ENCODE results near the gene CLIC3.

CLIC3 gene

DNA sequence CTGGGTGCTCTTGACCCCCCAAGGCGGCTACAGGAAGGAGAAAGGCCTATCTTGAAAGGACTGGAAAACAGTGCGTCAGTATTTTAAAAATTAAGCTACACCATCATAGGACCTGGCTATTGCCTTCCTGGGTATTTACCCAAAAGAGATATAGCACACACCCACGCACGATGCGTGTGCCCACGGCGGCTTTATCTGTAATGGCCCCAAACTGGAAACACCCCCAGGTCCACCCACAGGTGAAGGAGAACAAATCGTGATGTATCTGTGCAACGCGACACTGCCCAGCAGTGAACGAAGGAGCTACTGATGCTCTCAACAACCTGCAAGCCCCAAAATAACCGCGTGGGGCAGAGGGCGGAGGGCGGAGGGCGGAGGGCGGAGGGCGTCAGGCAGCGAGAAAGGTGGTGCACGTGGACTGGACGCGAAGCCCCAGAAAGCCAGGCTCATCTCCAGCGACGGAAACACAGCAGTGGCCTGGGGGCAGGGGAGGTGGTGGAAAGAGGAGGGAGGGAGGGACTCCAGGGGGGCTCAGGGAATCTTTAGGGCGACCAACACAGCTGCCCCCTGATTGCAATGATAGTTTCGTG lies 31.4 kb downstream of the CLIC3 start:
- no peak for ATAC-seq

DNA sequence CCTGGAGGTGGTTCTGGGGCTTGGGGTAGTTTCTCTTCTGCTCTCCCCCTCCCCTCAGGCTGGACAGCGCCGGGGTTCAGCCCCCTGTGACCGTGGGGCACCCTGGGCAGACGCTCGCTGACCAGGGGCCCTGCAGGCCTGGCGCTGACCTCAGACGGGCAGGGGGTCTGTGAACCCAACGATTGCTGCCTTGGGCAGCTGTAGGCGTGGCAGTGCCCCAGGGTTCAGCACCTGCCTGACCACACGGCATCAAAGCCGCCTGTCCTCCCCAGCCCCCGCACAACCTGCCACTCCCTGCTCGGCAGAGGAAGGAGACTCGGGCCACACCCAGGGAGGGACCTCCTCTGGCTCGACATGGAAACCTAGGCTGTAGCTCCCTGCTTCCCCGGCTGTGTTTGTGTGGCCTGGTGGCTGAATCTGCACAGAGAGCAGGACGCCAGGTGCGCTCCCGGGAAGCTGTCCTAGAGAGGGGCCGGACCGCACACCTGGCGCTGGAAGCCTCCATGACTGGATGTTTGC lies 32.1 kb downstream of the CLIC3 start:
- no peak for TF ChIP-seq ARNTL (CRISPR knock-in tag; IDR thresholded peaks at IDR 0.05; ENCODE audit: borderline replicate concordance, low read depth)
- TF ChIP-seq, protein P1, sequence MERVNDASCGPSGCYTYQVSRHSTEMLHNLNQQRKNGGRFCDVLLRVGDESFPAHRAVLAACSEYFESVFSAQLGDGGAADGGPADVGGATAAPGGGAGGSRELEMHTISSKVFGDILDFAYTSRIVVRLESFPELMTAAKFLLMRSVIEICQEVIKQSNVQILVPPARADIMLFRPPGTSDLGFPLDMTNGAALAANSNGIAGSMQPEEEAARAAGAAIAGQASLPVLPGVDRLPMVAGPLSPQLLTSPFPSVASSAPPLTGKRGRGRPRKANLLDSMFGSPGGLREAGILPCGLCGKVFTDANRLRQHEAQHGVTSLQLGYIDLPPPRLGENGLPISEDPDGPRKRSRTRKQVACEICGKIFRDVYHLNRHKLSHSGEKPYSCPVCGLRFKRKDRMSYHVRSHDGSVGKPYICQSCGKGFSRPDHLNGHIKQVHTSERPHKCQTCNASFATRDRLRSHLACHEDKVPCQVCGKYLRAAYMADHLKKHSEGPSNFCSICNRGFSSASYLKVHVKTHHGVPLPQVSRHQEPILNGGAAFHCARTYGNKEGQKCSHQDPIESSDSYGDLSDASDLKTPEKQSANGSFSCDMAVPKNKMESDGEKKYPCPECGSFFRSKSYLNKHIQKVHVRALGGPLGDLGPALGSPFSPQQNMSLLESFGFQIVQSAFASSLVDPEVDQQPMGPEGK (CRISPR knock-in tag; IDR thresholded peaks at IDR 0.05; ENCODE audit: borderline replicate concordance) = no peak
- TF ChIP-seq, protein P2, sequence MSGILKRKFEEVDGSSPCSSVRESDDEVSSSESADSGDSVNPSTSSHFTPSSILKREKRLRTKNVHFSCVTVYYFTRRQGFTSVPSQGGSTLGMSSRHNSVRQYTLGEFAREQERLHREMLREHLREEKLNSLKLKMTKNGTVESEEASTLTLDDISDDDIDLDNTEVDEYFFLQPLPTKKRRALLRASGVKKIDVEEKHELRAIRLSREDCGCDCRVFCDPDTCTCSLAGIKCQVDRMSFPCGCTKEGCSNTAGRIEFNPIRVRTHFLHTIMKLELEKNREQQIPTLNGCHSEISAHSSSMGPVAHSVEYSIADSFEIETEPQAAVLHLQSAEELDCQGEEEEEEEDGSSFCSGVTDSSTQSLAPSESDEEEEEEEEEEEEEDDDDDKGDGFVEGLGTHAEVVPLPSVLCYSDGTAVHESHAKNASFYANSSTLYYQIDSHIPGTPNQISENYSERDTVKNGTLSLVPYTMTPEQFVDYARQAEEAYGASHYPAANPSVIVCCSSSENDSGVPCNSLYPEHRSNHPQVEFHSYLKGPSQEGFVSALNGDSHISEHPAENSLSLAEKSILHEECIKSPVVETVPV (CRISPR knock-in tag; IDR thresholded peaks at IDR 0.05) = no peak
- TF ChIP-seq SNAI2 (CRISPR knock-in tag; IDR thresholded peaks at IDR 0.05) = no peak
- TF ChIP-seq, protein P3, sequence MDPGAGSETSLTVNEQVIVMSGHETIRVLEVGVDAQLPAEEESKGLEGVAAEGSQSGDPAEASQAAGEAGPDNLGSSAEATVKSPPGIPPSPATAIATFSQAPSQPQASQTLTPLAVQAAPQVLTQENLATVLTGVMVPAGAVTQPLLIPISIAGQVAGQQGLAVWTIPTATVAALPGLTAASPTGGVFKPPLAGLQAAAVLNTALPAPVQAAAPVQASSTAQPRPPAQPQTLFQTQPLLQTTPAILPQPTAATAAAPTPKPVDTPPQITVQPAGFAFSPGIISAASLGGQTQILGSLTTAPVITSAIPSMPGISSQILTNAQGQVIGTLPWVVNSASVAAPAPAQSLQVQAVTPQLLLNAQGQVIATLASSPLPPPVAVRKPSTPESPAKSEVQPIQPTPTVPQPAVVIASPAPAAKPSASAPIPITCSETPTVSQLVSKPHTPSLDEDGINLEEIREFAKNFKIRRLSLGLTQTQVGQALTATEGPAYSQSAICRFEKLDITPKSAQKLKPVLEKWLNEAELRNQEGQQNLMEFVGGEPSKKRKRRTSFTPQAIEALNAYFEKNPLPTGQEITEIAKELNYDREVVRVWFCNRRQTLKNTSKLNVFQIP (CRISPR knock-in tag; IDR thresholded peaks at IDR 0.05; ENCODE audit: borderline replicate concordance, low read depth) = no peak
- TF ChIP-seq TOX (CRISPR knock-in tag; IDR thresholded peaks at IDR 0.05; ENCODE audit: borderline replicate concordance) = no peak
- TF ChIP-seq OSR1 (CRISPR knock-in tag; IDR thresholded peaks at IDR 0.05) = no peak
- no peak for TF ChIP-seq ZFP3 (CRISPR knock-in tag; IDR thresholded peaks at IDR 0.05)
- TF ChIP-seq PPARA (CRISPR knock-in tag; IDR thresholded peaks at IDR 0.05; ENCODE audit: borderline replicate concordance) = no peak
- no peak for TF ChIP-seq ISL1 (CRISPR knock-in tag; IDR thresholded peaks at IDR 0.05)
- TF ChIP-seq ESRRG (CRISPR knock-in tag; IDR thresholded peaks at IDR 0.05) = no peak
- TF ChIP-seq, protein P4, sequence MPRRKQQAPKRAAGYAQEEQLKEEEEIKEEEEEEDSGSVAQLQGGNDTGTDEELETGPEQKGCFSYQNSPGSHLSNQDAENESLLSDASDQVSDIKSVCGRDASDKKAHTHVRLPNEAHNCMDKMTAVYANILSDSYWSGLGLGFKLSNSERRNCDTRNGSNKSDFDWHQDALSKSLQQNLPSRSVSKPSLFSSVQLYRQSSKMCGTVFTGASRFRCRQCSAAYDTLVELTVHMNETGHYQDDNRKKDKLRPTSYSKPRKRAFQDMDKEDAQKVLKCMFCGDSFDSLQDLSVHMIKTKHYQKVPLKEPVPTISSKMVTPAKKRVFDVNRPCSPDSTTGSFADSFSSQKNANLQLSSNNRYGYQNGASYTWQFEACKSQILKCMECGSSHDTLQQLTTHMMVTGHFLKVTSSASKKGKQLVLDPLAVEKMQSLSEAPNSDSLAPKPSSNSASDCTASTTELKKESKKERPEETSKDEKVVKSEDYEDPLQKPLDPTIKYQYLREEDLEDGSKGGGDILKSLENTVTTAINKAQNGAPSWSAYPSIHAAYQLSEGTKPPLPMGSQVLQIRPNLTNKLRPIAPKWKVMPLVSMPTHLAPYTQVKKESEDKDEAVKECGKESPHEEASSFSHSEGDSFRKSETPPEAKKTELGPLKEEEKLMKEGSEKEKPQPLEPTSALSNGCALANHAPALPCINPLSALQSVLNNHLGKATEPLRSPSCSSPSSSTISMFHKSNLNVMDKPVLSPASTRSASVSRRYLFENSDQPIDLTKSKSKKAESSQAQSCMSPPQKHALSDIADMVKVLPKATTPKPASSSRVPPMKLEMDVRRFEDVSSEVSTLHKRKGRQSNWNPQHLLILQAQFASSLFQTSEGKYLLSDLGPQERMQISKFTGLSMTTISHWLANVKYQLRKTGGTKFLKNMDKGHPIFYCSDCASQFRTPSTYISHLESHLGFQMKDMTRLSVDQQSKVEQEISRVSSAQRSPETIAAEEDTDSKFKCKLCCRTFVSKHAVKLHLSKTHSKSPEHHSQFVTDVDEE (CRISPR knock-in tag; IDR thresholded peaks at IDR 0.05) = no peak
- no peak for TF ChIP-seq BACH2 (CRISPR knock-in tag; IDR thresholded peaks at IDR 0.05; ENCODE audit: borderline replicate concordance)
- TF ChIP-seq ZC3H10 (CRISPR knock-in tag; IDR thresholded peaks at IDR 0.05) = no peak
- TF ChIP-seq GLIS3 (CRISPR knock-in tag; IDR thresholded peaks at IDR 0.05) = no peak
- TF ChIP-seq CSDC2 (CRISPR knock-in tag; IDR thresholded peaks at IDR 0.05) = no peak
- TF ChIP-seq RARB (CRISPR knock-in tag; IDR thresholded peaks at IDR 0.05) = no peak
- no peak for TF ChIP-seq ZNF565 (CRISPR knock-in tag; conservative IDR thresholded peaks at IDR 0.05; ENCODE audit: low read depth)
- TF ChIP-seq, protein P5, sequence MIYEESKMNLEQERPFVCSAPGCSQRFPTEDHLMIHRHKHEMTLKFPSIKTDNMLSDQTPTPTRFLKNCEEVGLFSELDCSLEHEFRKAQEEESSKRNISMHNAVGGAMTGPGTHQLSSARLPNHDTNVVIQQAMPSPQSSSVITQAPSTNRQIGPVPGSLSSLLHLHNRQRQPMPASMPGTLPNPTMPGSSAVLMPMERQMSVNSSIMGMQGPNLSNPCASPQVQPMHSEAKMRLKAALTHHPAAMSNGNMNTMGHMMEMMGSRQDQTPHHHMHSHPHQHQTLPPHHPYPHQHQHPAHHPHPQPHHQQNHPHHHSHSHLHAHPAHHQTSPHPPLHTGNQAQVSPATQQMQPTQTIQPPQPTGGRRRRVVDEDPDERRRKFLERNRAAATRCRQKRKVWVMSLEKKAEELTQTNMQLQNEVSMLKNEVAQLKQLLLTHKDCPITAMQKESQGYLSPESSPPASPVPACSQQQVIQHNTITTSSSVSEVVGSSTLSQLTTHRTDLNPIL (CRISPR knock-in tag; IDR thresholded peaks at IDR 0.05; ENCODE audit: low read depth) = no peak
- no peak for TF ChIP-seq ZNF70 (CRISPR knock-in tag; IDR thresholded peaks at IDR 0.05)
- ATAC-seq = no peak

More for the DNA sequence above, 31.4 kb downstream of the CLIC3 start:
- TF ChIP-seq ZFP3 (CRISPR knock-in tag; IDR thresholded peaks at IDR 0.05) = no peak
- TF ChIP-seq TCF4 (CRISPR knock-in tag; IDR thresholded peaks at IDR 0.05; ENCODE audit: borderline replicate concordance) = no peak
- TF ChIP-seq TOX (CRISPR knock-in tag; IDR thresholded peaks at IDR 0.05; ENCODE audit: borderline replicate concordance) = no peak

DNA sequence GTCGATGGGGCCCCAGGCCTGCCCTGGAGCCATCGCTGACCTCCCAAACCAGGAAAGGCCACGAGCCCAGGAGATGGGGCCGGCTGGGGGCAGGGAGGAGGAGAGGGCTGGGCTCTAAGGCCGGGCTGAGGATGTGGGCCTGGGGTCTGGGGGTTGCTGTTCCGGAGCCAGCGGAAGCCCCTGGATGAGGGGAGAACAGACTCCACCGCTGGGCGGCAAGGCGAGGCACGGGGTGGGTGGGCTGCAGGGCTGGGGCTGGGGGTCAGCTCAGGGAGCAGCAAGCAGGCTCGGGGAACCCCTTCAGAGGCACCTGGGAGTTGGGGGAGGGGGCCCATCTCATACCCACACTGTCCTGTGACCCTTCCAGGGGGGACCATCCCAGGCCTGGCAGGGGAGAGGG lies 32.6 kb downstream of the CLIC3 start:
- no peak for ATAC-seq
- TF ChIP-seq RARB (CRISPR knock-in tag; IDR thresholded peaks at IDR 0.05) (no peak), ZNF70 (CRISPR knock-in tag; IDR thresholded peaks at IDR 0.05) (no peak), ZFP30 (CRISPR knock-in tag; IDR thresholded peaks at IDR 0.05) (no peak), ZNF565 (CRISPR knock-in tag; conservative IDR thresholded peaks at IDR 0.05; ENCODE audit: low read depth) (no peak), PPARA (CRISPR knock-in tag; IDR thresholded peaks at IDR 0.05; ENCODE audit: borderline replicate concordance) (no peak)
- TF ChIP-seq, protein P3 (CRISPR knock-in tag; IDR thresholded peaks at IDR 0.05; ENCODE audit: borderline replicate concordance, low read depth) = no peak
- TF ChIP-seq, protein P4 (CRISPR knock-in tag; IDR thresholded peaks at IDR 0.05) = no peak
- TF ChIP-seq, protein P5 (CRISPR knock-in tag; IDR thresholded peaks at IDR 0.05; ENCODE audit: low read depth) = no peak
